GM12864 (cell line): ENCODE measurements around the gene CBFB.

ENCODE experiments used
- DNase-seq: peaks from one replicate; pipeline ENCODE4 v3.0.0-alpha.2; 2011; ENCODE audit warnings: low read depth
- H3K4me3 ChIP-seq: 2 replicates; pipeline ENCODE4 v1.5.1; 2011; ENCODE audit warnings: mild to moderate bottlenecking, low read depth, low read length, control low read depth
- CTCF ChIP-seq: IDR thresholded peaks from 2 replicates; pipeline ENCODE4 v1.5.1; 2011; ENCODE audit warnings: low read depth, mild to moderate bottlenecking, moderate library complexity, low read length, control low read depth, inconsistent platforms; ENCODE audit errors: missing control alignments

Gene CBFB

GRCh38 chr16:67082100-67082499, 53.2 kb downstream of the CBFB start:
- DNase-seq = no peak
- H3K4me3 ChIP-seq = no peak overlapping the region
- TF ChIP-seq CTCF = no peak

GRCh38 chr16:67082891-67083290, 53.9 kb downstream of the CBFB start:
- TF ChIP-seq CTCF = no peak
- no peak overlapping the region for H3K4me3 ChIP-seq
- no peak for DNase-seq

GRCh38 chr16:67084345-67085028, 55.5 kb downstream of the CBFB start:
- TF ChIP-seq CTCF = no peak
- DNase-seq = no peak
- no peak overlapping the region for H3K4me3 ChIP-seq

GRCh38 chr16:67086822-67087221, 57.9 kb downstream of the CBFB start:
- H3K4me3 ChIP-seq = no peak overlapping the region
- no peak for TF ChIP-seq CTCF
- DNase-seq = no peak

- H3K4me3 ChIP-seq = no peak overlapping the region
- no peak for DNase-seq
- TF ChIP-seq CTCF = no peak
Observed at GRCh38 chr16:67087291-67087690, 58.3 kb downstream of the CBFB start.

GRCh38 chr16:67087803-67088202, 58.9 kb downstream of the CBFB start:
- no peak for TF ChIP-seq CTCF
- no peak overlapping the region for H3K4me3 ChIP-seq
- DNase-seq = no peak

GRCh38 chr16:67088551-67088950, 59.6 kb downstream of the CBFB start:
- H3K4me3 ChIP-seq = no peak overlapping the region
- no peak for TF ChIP-seq CTCF
- no peak for DNase-seq
